CD4-positive, alpha-beta T cell treated with Interleukin-4 for 4 hours (primary cell): Measurements from ENCODE around the gene PIP4K2A.

Source experiments
- DNase-seq: peaks from one replicate; pipeline ENCODE4 v3.0.0-alpha.2; 2020

Gene PIP4K2A

DNA sequence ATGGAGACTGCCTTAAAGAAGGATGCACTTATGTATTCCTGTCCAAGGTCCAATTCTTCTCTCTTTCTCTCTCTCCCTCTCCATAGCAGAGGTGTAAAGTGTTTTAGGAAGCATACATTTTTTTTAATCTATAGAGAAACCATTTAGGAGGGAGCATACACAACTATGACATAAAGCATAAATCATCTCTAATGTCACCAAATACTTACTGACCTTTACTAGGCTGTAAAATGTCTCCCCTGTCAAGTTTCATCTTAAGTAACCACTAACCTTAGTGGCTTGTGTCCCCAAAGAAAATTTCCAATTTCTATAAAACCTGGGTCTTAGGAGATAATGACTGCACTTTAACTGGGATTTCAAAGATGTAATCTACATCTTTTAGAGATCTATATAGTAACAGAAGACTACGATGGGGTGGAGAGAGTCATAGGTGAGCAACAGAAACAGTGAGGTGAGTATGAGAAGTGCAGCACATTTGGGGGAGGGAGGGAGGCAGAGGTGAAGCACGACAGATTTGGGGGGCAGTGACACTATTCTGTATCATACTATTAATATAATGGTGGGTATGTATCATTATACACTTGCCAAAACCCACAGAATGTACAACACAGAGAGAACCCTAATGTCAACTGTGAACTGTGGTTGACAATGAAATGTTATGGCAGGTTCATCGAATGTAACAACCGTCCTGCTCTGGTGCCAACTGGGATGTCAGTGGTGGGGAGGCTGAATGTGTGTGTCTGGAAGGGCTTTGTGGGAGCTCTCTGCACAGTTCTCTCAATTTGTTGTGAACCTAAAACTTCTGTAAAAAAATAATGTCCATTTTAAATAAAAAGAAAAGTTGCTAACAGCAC, 79.5 kb downstream of the PIP4K2A start:
- no peak for DNase-seq

- DNase-seq: peak; percentile 56
These were observed 80.3 kb downstream of the PIP4K2A start for GRCh38 chr10:22634093-22634492.

DNA sequence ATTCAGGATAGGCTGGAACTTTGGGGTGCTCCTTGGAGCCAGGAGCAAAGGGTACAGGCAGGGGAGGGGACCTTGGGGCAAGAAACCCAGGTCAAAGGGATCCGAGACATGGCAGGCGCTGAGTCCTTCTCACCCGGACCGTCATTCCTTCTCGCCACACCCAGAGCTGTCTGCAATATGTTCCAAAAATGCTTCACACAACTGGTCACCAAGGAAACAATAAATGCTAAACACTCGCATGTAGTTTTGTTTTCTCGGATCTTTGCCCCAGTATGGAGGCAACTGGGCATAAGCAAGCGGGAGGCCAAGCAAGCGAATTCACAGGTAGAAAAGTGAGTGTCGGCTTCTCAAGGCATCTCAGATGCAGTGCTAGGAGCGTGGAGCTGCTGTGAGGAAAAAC, 80.8 kb downstream of the PIP4K2A start:
- DNase-seq: no peak

DNA sequence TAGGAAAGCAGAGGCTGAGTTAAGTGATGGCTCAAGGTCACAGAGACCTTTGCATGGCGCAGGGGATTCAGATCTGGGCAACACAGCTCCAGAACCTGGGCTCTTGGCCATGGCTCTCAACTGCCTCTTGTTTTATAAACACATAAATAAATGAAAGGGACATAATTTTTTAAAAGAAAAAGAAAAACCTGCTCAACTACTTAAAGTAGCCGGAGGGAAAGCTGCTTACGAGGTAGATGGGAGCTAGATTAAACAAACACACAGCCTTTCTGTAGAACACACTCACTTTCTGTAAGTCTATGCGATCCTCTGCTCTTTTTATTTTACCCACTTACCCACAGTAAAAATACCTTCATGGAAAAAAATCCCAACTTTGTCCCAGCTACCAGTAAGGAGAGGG, 81.3 kb downstream of the PIP4K2A start:
- DNase-seq: no peak

DNA sequence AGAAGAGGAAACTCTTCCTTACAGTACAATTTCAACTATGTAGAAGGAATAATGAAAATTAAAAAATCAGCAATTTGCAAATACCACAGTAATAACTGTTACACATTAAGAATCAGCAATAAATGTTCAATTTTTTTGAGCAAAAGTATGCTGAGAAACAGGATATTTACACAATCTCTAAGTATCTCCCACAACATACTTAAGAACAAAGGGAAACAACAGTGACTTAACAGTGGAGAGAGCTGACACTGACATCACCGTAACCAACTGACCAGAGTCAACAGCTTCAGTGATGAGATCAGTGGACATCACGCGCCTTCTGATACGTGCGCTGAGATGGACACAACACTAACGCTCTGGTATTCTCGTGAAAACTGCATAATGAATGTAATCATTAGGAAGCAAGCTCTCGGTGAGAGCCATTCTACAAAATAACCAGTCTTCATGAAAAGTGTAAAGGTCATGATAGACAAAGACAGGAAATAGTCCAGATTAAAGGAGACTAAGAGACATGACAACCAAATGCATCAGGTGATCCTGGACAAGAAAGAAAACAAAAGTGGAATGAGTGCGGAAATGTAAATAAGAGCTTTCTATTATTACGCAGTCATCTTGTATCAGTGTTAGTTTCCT, 82.6 kb downstream of the PIP4K2A start:
- DNase-seq: no peak

GRCh38 chr10:22631185-22631584, 83.2 kb downstream of the PIP4K2A start:
- no peak for DNase-seq

GRCh38 chr10:22630234-22631174, 83.9 kb downstream of the PIP4K2A start:
- DNase-seq: peak; percentile 88

- DNase-seq: no peak
These were observed 84.5 kb downstream of the PIP4K2A start for GRCh38 chr10:22629852-22630233.

- no peak for DNase-seq
These were observed 85.3 kb downstream of the PIP4K2A start for GRCh38 chr10:22629126-22629525.

GRCh38 chr10:22628309-22628708, 86.1 kb downstream of the PIP4K2A start:
- DNase-seq: no peak

GRCh38 chr10:22626784-22627183, 87.6 kb downstream of the PIP4K2A start:
- no peak for DNase-seq

DNA sequence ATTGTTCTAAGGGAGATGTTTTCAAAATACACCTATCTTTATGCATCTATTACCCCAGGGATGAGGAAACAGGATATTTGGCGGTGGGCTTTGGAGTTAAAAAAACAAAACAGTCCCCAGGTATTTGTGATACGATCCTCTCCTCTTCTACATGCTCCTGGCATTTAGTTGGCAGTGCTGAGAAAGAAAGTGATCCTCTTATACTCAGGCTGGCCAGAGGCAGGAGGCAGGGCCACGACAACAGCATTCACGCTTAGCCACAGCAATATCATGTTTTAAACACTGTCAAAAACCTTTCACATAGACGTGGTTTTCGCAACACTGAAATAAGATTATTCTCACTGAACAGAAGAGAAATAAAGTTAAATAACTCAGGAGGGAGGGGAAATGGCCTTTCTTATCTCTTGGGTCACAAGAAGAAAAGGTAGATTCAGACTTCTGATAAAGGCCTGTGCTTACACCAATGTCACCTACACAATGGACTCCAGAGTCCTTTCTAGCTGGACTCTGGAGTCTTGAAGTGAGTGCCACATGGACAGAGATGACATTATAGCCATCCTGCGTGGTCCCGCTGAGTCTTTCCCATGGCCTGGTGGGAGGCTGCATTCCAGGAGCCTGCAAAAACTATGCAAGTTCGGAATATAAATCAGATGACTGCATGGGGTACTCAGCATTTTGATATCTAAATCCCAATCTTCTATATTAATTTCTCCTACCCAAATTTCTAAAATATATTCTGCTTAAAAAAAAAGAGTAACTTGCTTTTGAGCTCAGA, 88.7 kb downstream of the PIP4K2A start:
- DNase-seq: no peak

DNA sequence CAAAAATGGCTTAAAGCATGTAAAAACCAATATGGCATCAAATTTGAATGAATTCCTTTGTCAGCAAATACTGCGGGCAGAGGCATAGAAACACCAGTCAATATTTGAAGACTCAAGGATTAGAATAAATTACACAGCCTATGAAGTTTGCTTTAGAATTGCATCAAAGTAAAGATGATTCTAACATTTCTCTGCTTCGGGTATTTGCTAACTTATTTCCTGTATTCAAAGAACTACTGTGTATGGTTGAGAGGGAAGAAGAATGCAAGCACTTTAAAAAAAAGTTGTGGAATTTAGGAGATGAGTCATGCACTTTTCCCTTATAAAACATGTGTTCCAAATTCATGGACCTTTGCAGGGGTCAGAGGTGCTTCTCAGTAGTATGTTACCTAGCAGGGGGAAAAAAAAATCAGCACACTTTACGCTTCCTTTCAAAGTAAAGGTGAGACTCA, 90.1 kb downstream of the PIP4K2A start:
- no peak for DNase-seq

DNA sequence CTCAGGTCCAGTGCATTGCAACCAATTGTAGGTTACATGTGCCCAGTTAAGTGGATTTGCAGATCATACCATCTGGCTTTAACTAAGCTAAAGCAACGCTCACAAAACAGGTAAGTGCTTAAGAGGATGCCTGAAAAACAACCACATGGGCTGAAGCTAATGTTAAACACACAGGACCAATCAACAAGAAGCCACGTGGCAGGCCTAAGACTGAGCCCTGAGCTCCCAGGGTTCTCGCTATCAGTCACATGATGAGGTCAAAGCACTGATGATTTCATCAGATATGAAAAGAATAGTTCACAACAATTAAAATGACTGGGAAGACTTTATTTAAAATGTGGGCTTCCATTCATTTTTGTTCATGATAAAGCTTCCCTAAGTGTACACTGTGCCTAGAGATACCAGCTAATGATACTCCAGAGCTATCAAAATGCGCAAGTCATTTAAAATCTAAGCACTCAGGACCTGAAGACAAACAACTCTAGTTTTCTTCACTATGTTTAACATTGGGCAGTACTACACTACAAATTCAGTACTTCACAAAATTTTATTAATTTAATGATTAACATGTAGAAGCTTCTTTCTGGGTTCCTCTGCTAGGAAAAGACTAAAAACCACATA, 90.6 kb downstream of the PIP4K2A start:
- no peak for DNase-seq

DNA sequence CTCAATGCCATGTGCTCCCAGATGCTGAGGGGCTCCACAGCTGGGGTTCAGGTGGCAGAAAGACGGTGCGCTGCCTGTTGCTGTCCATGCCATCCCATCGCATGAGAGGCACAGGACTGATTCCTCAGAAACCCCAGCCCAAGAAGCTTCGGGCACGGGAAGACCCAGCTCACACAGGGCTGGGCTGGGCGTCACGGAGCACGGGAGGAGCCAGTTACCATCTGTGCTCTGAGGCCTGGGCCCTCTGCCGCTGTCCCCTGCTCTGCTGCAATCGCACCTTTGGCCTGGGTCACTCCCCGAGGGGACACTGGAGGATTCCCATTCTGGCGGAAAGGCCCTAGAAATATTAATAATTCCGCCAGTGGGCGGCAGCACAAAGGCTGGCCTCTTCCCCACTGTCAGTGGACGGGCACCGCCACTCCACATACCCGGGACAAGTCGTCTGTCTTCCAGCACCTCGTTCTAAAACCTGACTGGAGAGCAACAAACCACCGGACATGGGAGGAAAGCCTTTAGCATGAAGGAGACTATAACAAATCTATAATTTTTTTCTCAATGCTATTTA, 92.1 kb downstream of the PIP4K2A start:
- no peak for DNase-seq

DNA sequence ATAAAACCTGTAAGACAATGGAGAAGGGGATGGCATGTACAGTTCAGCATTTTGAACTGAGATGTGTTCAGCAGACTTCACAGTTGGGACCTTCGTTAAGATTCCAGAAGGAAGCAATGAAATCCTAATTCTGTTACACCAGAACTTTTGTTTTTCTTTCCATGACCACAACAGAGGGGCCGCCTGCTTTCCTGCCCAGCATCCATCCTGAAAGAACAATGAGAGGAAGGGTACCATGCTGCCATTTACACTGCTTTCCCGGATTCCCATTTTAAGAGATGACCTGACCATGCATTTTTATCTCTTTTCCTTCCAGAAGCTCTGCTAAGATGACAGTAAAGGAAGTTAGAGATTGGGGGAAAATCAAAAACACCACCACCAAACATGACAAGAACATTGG, 92.7 kb downstream of the PIP4K2A start:
- no peak for DNase-seq

DNA sequence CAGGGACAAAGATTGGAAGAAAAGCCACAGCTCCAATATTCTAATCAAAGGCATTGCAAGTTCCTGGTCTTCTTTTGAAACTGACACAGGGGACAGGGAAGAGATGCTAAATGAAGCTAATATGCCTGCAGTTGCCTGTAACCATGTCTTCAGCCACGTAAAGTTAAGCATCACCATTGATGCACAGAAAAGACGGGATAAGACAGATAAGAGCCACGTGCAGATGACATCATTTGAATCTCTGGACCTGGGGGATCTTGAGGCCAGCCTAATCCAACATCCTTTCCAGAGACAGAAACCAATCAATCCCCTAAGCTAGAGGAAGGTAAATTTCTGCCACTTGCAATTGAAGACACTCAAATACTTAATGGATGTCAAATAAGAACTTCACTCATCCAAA, 93.4 kb downstream of the PIP4K2A start:
- no peak for DNase-seq

GRCh38 chr10:22620140-22620857, 94.1 kb downstream of the PIP4K2A start:
- no peak for DNase-seq

GRCh38 chr10:22619101-22619500, 95.3 kb downstream of the PIP4K2A start:
- no peak for DNase-seq

- DNase-seq: no peak
These were observed 96.1 kb downstream of the PIP4K2A start for GRCh38 chr10:22618078-22618785.
